Thyroid gland (tissue), 4 donors: ENCODE measurements around the gene BSN. TPM values are rescaled to one million over a fixed set of nuclear protein-coding genes. Genes with fewer than 3 reads are reported as not detected.

ENCODE experiments used
- DNase-seq, 2 donors: peaks; one replicate each; pipeline ENCODE4 v3.0.0-alpha.2; 2019
- H3K27ac ChIP-seq, 3 donors: fragments of 200-600 bp; sonication (generic); 1 replicate in 2 of 3; 2 replicates in 1 of 3; pipeline ENCODE4 v1.5.1; 2016 to 2019; ENCODE audit warnings: mild to moderate bottlenecking in 1 of 3, moderate library complexity in 1 of 3
- H3K27me3 ChIP-seq: fragments of 200-600 bp; sonication (generic); one replicate; pipeline ENCODE4 v1.5.1; 2019
- H3K36me3 ChIP-seq, 2 donors: fragments of 200-600 bp; sonication (generic); one replicate each; pipeline ENCODE4 v1.5.1; 2016 to 2019
- H3K4me1 ChIP-seq, 2 donors: fragments of 200-600 bp; sonication (generic); one replicate each; pipeline ENCODE4 v1.5.1; 2017 to 2019
- H3K4me3 ChIP-seq, 3 donors: fragments of 200-600 bp; sonication (generic); replicated peaks in 1 of 3; 1 replicate in 2 of 3; 2 replicates in 1 of 3; pipeline ENCODE4 v1.5.1; 2016; ENCODE audit warnings: mild to moderate bottlenecking in 1 of 3
- H3K9me3 ChIP-seq: fragments of 200-600 bp; sonication (generic); one replicate; pipeline ENCODE4 v1.5.1; 2017
- POLR2A ChIP-seq, 2 donors: fragments of 450-650 bp; IDR thresholded peaks; one replicate each; pipeline ENCODE4 v1.6.1; 2017; ENCODE audit warnings: antibody characterized with exemption in 2 of 2, mild to moderate bottlenecking in 2 of 2, moderate library complexity in 1 of 2
- WGBS, 2 donors: methylation state at CpG; one replicate each; pipeline ENCODE4 v1.1.5; 2017; 5-methylcytosine and 5-hydroxymethylcytosine counted together
- intact Hi-C: fragments of 100-400 bp; cut with DNase I; formaldehyde crosslinking; loops from one replicate; pipeline ENCODE4 v1.15.1; 2023
- total RNA-seq, 4 donors: library from RNA; depleted of rRNA; stranded (reverse); fragments of >200 nt; gene quantifications; one replicate each; pipeline ENCODE4 v1.2.3, GENCODE V29; 2016
- TF ChIP-seq, protein P1 (sequence below), 6 experiments: fragments of 200-600 bp in 3 of 6; fragments of 450-650 bp in 3 of 6; sonication (generic) in 3 of 6; IDR thresholded peaks; one replicate each; pipeline ENCODE4 v1.5.1; 2016 to 2019; ENCODE audit warnings: antibody characterized with exemption in 6 of 6, mild to moderate bottlenecking in 2 of 6, inconsistent platforms in 1 of 6, moderate library complexity in 1 of 6

Gene BSN
- total RNA-seq, 4 donors from 2014 or later: 0.56 to 1.8 (median 0.99) TPM

DNA sequence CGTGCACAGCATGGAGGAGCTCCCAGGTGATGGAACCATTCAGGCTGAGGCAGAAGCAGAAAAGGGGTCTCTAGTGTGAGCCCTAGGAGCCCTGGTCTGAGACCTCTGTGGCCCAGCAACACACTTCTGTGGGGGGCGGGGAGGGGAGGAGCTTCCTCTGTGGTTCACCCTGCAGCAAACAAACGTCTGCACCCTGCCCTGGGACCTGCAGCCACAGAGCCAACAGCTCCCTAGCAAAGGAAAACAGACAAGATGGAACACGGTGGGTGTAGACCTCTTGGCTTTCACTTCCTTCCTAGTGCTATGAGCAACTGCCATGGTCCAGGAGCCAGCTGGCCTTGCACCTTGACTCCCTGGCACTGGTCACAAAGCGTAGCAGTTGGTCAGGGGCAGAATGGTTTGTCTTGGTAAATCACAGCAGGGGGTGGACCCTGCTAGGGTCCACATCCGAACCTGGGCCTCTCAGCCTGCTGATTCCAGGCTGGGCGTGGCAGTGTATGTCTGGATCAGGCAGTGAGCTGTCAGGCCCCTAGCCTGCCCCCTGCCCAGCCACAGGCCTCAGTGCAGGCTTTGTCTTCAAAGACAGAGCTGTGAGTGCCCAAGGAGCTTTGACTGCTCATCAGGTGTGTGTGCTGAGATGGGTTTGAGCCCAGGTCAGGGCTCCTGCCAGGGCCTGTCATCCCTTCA is 158.5 kb downstream of the BSN start:
- Histone ChIP-seq H3K4me1 (no peaks in the 10 kb centered on the region), H3K36me3 (peaks cover 0 to 7% of the 10 kb centered on the region in 2 donors), H3K27me3 (no peaks in the 10 kb centered on the region), H3K27ac (no peak overlapping the region), H3K9me3 (no peaks in the 10 kb centered on the region), H3K4me3 (no peak overlapping the region)
- 66 to 80% methylated on average over 4 to 5 of the region's 7 CpGs for whole genome bisulfite sequencing, 2 donors
- intact Hi-C loops: no loop called here
- TF ChIP-seq, protein P1, sequence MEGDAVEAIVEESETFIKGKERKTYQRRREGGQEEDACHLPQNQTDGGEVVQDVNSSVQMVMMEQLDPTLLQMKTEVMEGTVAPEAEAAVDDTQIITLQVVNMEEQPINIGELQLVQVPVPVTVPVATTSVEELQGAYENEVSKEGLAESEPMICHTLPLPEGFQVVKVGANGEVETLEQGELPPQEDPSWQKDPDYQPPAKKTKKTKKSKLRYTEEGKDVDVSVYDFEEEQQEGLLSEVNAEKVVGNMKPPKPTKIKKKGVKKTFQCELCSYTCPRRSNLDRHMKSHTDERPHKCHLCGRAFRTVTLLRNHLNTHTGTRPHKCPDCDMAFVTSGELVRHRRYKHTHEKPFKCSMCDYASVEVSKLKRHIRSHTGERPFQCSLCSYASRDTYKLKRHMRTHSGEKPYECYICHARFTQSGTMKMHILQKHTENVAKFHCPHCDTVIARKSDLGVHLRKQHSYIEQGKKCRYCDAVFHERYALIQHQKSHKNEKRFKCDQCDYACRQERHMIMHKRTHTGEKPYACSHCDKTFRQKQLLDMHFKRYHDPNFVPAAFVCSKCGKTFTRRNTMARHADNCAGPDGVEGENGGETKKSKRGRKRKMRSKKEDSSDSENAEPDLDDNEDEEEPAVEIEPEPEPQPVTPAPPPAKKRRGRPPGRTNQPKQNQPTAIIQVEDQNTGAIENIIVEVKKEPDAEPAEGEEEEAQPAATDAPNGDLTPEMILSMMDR (IDR thresholded peaks at IDR 0.05): no peak
- TF ChIP-seq POLR2A (IDR thresholded peaks at IDR 0.05): no peak
- DNase-seq: no peak

DNA sequence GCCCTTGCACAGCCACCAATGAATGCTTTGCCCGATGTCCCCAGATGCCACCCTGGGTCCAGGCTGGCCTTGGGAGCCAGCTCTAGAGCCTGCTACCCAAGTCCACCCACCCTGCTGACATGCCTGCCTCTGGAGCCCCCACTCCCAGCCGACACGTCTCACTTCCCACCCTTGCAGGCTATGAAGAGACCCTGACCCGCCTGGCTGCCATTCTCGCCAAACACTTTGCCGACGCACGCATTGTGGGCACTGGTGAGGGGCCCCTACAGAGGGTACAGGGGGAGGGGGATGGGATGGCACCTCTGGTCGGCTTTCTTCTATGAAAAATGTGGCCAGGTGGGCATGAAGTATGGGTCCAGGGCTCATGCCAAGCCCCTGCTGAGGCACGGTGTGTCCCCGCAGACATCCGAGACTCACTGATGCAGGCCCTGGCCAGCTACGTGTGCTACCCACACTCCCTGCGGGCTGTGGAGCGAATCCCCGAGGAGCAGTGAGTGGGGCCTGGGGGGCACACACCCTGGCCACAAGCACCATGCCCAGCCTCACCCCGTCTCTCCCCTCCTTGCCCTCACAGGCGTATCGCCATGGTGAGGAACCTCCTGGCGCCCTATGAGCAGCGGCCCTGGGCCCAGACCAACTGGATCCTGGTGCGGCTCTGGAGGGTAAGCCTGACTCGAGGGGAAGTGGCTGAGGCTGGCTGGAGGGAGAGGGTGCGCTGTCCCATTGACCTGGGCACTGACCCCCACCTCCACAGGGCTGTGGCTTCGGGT is 159.2 kb downstream of the BSN start:
- WGBS, 2 donors: 91 to 96% methylated on average over 17 to 24 of the region's 25 CpGs
- H3K4me1 ChIP-seq: peaks cover 2 to 3% of the 10 kb centered on the region in 2 donors
- no peak overlapping the region for H3K4me3 ChIP-seq
- no peaks in the 10 kb centered on the region for H3K27me3 ChIP-seq
- no peak overlapping the region for H3K27ac ChIP-seq
- no peak for DNase-seq
- intact Hi-C loops: no loop called here
- TF ChIP-seq POLR2A (IDR thresholded peaks at IDR 0.05): no peak
- TF ChIP-seq, protein P1 (IDR thresholded peaks at IDR 0.05): no peak
- H3K36me3 ChIP-seq: peaks cover 0 to 7% of the 10 kb centered on the region in 2 donors
- H3K9me3 ChIP-seq: no peaks in the 10 kb centered on the region

DNA sequence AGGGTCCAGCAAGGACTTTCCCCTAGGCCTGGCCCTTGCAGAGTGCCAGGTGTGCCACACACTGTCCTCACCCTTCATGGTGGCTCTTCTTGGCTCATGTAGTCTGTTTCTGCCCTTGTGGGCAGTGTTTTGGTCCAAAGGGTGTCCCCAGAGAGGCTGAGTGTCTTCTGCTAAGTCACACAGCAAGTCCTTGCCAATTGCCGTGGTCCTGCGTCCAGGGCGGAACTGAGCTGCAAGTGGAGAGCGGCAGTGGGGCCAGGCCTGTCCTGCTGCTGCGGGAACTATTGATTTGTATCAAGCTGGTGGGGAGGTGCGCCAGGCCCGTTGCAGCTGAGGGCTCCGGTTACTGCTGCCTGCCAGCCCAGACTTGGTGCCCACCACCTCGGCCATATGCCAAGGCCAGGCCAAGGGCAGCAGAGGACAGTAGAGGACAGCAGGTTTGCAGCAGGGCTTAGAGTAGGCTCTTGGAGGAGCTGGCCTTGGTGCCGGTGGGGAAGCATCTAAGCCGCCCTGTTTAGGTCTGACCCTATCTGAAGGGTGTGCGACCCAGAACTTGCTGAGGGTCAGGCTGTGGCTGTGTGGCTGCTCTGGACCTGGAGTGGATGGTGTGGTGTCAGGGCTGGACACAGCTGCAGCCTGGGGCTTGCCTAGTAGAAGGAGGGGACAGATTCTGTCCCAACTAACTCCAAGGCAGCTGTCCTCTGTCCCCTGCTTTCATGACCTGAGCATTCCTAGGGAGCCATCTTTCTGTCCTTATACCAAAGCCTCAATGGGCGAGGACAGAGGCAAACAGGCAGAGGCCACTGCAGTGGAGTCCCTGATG is 160.7 kb downstream of the BSN start:
- H3K27me3 ChIP-seq: no peaks in the 10 kb centered on the region
- H3K36me3 ChIP-seq: peaks cover 0 to 7% of the 10 kb centered on the region in 2 donors
- H3K4me1 ChIP-seq: peaks cover 10 to 14% of the 10 kb centered on the region in 2 donors
- intact Hi-C loops: no loop called here
- 100% methylated on average over 5 to 8 of the region's 13 CpGs for WGBS, 2 donors
- no peak for TF ChIP-seq POLR2A (IDR thresholded peaks at IDR 0.05)
- TF ChIP-seq, protein P1 (IDR thresholded peaks at IDR 0.05): no peak
- DNase-seq: no peak
- H3K27ac ChIP-seq: no peak overlapping the region
- no peaks in the 10 kb centered on the region for H3K9me3 ChIP-seq
- no peak overlapping the region for H3K4me3 ChIP-seq

DNA sequence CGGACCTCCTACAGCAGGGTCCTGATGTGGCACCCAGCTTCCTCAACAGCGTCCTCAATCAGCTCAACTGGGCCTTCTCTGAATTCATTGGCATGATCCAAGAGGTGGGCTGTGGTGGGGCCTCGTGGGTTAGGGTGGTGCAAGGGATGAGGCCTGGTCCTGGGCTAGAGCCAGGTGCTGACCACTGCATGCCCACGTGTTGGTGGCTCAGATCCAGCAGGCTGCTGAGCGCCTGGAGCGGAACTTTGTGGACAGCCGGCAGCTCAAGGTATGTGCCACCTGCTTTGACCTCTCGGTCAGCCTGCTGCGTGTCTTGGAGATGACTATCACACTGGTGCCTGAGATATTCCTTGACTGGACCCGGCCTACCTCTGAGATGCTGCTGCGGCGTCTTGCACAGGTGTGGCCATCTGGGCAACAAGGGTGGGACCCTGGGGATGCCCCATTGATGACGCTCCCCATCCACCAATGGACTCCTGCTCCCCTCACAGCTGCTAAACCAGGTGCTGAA is 161.4 kb downstream of the BSN start:
- TF ChIP-seq POLR2A (IDR thresholded peaks at IDR 0.05): no peak
- TF ChIP-seq, protein P1 (IDR thresholded peaks at IDR 0.05): no peak
- 89 to 100% methylated on average over 2 to 5 of the region's 13 CpGs for WGBS, 2 donors
- intact Hi-C loops: no loop called here
- no peak overlapping the region for H3K27ac ChIP-seq
- H3K27me3 ChIP-seq: no peaks in the 10 kb centered on the region
- no peak for DNase-seq
- no peaks in the 10 kb centered on the region for H3K9me3 ChIP-seq
- no peak overlapping the region for H3K4me3 ChIP-seq
- H3K4me1 ChIP-seq: peaks cover 10 to 16% of the 10 kb centered on the region in 2 donors
- peaks cover 0 to 7% of the 10 kb centered on the region in 2 donors for H3K36me3 ChIP-seq
